HG03097 (cell line): ENCODE measurements around the gene TECTA.

Source experiments
- ATAC-seq: cut with Tn5 transposase; IDR thresholded peaks from one replicate; pipeline ENCODE4 v1.9.1; 2021; ENCODE audit not compliant: unreplicated experiment, low FRiP score

TECTA gene, protein sequence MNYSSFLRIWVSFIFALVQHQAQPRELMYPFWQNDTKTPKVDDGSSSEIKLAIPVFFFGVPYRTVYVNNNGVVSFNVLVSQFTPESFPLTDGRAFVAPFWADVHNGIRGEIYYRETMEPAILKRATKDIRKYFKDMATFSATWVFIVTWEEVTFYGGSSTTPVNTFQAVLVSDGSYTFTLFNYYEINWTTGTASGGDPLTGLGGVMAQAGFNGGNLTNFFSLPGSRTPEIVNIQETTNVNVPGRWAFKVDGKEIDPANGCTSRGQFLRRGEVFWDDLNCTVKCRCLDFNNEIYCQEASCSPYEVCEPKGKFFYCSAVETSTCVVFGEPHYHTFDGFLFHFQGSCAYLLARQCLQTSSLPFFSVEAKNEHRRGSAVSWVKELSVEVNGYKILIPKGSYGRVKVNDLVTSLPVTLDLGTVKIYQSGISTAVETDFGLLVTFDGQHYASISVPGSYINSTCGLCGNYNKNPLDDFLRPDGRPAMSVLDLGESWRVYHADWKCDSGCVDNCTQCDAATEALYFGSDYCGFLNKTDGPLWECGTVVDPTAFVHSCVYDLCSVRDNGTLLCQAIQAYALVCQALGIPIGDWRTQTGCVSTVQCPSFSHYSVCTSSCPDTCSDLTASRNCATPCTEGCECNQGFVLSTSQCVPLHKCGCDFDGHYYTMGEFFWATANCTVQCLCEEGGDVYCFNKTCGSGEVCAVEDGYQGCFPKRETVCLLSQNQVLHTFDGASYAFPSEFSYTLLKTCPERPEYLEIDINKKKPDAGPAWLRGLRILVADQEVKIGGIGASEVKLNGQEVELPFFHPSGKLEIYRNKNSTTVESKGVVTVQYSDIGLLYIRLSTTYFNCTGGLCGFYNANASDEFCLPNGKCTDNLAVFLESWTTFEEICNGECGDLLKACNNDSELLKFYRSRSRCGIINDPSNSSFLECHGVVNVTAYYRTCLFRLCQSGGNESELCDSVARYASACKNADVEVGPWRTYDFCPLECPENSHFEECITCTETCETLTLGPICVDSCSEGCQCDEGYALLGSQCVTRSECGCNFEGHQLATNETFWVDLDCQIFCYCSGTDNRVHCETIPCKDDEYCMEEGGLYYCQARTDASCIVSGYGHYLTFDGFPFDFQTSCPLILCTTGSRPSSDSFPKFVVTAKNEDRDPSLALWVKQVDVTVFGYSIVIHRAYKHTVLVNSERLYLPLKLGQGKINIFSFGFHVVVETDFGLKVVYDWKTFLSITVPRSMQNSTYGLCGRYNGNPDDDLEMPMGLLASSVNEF (N-terminal part only)

DNA sequence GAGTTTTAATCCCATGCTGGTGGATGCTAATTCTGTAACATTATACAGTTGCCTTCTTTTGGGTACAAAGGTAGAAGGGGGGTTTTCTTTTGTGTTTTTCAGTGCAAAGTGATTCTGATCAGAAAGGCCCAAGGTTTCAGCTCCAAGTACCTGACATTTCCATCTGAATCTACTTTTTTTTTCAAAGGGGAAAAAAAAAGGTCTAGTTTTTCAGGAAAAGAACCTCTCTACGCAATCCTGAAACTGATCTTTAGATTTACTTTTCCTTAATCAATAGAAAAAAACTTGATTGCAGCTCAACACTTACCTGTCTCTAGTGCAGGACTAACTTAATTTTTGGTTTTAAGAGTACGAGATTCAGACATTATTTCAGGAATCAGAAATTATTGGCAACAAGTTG is at the start of gene TECTA:
Gene TECTA, plus strand, starts transcription at position 301 of the 400 bp plus-strand sequence. CDS start 1,423 bp downstream, outside the sequence.
- ATAC-seq, result no peak

DNA sequence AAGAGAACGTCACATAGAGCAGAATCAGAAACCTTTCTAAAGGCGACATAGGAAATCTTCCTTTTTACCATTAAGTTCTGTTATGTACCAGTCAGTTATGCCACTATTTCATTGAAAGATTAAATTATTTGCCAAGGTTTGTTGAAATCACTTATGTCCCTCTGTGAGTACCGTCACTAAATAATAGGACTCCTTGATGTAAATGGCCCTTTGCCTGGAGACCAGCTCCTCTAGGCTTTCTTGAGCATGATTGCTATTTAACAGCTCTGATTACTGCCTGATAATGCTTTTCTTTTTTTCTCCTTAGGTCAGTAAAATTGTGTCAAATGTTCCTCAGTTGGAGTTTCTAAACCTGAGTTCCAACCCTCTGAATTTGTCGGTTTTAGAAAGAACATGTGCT is 47.8 kb upstream of the TECTA start:
- ATAC-seq, result no peak

DNA sequence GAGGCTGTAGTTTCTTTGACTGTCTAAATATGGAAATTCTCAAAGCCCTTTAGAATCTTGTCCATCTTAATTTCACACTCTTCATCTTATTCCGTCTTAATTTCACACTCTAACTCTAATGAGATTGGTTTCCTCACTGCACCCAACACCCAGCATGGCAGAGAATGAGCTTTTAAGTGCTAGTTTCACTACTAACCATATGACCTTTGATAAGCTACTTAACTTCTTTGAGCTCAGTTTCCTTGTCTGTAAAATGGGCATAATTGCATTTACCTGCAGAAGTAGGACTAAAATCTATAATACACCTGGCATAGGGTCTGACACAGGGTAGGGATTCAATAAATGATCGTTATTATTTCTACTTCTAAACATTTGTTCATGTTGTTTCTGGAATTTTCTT is 46.8 kb upstream of the TECTA start:
- ATAC-seq, result no peak

DNA sequence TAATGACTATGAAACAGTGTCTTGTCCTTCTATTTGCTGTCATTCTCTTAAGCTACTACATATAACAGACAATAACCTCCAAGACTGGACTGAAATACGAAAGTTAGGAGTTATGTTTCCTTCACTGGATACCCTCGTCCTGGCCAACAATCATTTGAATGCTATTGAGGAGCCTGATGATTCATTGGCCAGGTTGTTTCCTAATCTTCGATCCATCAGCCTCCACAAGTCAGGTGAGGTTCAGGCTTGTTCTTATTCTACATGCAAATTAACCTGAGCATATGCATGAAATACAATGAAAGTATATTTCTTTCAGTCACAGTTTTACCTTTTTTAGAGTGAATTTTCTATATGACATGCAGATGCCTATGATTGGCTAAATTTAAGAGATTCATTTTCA is 46.0 kb upstream of the TECTA start:
- ATAC-seq, result no peak

DNA sequence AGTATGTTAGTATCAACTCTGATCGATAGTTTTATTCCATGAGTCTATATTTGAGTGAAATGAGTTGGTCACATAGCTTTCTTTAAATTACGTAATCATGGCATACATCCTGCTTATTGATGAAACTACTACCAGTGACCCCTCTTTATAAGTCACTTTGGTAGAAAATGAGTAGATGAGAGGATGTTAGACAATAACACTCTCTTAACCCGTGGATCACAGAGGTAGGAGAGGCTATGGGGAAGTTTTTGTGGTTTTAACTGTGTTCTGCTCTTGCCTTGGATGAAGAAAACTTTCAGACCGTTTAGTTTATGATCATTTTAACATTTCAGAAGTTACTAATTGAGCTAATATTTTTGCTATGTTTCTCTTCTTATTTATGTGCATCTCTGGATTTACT is 43.1 kb upstream of the TECTA start:
- ATAC-seq, result no peak

DNA sequence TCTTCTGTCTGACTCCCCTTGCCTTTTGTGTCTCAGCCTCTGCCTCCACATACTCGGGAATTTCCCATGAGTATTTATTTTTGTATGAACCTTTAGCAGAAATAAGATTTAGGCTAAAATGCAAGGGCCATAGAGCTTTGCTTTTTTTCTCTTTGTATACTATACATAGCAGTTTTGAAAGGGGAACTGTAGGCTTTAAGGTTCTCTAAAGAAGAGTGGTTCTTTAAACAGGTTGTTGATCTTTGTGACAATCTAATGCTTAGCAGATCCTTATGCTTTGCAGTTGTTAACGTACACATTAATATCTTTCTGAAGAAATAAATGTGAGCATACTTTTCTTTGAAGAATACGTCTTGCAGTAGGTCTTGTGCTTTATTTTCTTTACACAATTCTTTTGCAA is 42.1 kb upstream of the TECTA start:
- ATAC-seq, result no peak

DNA sequence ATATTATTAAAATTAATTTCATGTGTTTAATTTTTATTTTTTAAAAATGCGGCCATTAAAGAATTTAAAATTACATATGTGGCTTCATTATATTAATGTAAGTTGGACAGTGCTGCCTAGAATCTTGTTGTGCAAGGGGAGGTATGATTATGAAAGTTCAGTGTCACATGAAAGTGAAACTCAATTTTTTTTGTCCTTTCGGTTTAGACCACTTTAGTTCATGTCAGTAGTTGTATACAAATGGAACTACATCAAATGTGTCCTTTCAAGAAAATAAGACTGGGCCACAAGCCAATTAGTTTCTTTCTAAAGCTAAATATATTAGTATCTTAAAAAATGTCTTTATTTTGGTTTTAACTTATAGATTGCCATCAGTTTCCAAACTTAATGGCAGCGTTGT is 41.4 kb upstream of the TECTA start:
- peak; percentile 95 for ATAC-seq

DNA sequence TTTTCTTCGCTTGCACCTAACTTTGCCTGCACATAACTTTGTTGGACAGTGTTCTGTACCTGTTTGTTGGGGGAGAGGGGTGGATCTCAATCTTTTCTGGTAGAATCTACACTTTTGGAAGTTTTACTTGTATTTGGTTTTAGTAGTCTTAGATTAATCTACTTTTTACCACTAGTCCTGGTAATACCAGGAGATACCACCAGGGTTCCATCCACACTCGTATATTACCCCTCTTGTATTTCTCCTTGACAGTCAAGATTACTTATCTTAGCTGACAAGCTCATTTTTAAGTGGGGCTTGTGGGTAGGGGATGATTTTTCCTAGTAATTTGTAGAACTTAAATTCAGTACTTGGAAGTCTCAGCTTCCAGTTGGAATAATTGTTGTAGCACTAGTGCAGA is 37.3 kb upstream of the TECTA start:
- ATAC-seq, result no peak

DNA sequence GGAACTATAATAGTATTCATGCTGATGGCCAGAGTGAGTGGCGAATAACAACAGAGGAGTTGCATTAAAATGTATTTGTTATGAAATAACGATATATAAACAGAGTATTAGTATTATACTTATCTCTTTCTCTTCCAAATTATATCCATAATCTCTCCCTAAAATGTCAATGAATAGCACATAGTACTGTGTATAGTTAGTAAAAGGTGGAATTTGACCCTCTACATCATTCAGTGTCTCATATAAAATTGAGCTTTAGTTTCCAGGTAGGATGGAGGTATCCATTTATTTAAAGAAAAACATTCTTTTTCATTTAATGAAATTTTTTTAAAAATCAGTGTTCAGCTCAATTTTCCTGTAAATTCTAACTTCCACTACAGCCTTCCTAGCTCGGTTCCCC is 34.4 kb upstream of the TECTA start:
- no peak for ATAC-seq

DNA sequence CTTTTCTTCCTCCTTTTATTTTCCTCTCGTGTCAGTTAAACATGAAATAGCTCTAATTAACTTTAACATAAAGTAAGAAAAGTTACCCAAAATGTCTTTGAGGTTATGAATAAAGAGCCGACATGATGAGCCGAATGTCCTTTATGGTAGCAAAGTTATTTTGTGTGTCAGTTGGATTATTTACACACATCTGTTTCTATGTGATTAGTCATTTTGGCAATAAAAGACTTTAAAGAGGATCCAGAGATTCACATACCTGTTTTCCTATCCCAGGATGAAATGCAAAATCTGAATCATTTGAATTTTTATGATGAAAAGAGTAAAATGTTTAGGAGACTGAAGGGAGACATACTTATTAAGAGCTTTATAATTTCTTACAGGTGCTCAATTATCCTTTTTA is 34.0 kb upstream of the TECTA start:
- no peak for ATAC-seq

DNA sequence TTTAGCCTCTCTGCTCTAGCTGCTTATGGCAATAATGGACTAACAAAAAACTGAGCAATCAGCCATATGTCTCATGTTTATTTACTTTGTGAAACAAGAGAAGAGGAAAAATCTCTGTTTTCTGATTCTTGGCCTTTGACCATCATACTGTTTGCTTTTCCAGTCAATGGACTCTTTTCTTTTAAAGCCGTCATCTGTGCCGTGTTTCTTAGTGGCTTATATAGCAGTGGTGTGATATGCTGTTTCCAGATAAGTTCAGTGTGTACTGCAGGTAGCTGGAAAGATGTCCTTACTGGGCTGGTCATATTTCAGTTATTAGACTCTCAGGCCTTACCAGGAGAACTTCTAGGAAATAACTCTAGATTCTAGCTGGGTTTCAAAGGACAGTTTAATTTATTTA is 33.6 kb upstream of the TECTA start:
- no peak for ATAC-seq

DNA sequence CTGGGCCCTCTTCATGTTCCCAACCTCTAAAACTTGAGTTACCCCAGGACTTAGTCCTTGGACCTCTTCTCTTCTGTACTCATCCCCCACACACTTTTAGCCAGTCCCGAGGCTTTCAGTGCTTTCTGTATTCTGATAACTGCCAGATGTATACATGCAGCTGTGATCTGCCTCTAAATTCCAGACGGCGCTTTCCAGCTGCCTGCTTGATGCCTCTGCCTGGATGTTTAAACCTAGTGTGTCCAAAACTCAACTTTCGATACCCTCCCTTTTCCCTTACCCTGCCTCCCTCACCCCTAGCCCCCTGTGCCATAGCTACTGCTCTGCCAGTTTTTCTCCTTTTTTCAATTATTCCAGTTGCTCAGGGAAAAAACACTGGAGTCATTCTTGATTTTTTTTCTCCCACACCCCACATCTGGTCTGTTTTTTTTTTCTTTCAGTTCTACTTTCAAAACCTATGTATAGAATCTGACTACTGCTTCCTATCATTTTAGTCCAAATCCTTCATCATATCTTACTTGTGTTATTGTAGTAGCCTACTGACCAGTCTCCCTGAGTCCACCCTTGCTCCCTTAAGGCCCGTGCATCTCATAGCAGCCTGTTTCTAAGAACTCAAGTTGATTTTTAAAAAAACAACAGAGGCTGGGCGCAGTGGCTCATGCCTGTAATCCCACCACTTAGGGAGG is 32.9 kb upstream of the TECTA start:
- ATAC-seq, result no peak

DNA sequence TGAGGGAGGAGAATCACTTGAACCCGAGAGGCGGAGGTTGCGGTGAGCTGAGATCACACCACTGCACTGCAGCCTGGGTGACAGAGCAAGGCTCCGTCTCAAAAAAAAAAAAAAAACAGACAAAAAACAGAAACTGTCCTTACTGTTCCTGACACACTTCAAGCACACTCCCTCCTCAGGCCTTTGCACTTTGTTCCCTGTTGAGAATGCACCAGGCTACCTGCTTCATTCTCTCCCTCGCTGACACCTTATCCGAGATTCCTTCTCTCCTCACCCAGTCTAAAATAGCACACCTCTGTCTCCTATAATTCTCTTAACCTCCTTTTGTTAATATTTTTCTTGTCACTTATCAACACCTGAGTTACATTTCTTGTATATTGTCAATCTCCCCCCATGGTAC is 32.3 kb upstream of the TECTA start:
- no peak for ATAC-seq

DNA sequence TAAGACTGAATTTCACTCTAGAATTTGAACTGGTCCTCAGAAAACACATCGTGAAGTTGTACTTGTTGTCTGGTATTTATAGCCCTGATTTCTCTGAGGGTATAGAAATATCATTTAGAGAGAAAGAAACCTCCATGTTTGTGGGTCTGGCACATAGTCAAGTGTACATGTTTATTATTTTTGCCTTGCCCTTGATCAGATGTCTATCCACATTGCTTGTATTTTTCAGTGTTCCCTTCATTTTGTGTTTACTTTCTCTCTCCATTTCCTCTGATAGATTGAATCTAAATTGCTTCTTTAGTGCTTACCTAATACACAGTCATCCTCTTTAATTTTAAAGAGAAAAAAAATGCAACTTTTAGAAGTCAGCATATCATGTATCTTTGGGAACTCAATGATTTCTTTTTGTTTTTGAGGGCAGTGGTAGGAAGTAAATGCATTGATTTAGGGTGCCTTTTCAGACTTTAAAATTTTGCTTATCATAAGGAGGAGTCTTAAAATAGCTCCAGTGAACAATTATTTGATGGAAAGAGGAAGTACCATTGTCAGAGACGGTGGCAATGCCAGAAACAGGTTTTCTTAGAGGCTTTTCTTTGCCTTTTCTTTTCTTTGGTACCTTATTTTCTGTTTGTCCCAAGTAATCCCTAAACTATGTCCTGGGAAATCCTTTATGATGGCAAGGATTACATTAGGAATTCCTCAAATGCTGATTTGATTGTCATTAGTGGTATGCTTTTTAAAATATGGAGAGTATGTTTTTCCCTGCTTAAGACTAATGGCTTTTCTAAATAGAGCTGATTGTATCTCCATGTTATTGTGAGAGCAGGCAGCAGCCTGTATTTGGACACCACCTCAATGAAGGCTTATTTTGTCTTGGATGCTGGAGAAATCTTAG is 29.8 kb upstream of the TECTA start:
- no peak for ATAC-seq

DNA sequence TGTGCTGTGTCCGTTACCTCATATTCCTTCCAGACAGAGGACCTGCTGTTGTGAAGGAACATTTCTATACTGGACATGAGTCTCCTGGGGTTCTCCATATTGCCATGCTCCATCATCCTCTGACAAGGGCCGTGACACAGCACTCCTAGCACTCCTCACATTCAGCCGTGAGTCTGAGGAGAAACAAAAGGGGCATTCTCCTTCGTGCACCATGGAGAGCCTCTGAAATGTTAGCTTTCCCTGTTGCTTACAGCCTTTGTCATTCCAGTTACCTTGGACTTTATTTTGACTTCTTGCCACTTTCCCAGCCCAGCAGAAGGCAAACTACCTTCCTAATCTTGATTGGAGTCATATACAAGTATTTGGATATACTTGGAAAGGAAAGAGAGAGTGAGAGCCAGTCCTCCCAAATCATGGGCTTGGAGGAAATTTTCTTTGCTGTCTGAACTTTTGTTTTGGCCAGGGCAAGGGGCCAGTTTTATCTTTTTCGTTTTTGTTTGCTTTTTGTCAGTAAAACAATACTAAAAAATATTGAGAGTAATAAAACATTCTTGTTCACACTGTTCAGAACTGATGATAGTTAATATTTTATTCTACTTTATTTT is 29.1 kb upstream of the TECTA start:
- no peak for ATAC-seq

DNA sequence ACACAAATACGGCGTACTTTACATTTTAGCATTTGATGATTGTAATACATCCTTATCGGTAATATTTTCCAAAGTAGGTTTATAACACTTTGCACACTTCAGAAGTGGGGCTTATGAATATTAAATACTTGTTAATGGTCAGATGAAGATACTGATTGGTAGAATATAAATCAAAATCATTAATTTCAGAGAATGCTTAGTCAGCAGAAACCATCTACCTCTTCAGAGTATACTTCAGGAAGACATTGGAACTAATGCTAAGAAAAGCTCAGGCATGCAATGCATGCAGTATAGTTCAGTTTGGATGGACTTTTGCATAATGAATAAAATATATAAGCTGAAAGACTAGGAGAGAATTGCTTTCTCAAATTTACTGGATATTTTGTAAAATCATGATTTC is 19.7 kb upstream of the TECTA start:
- ATAC-seq, result no peak

DNA sequence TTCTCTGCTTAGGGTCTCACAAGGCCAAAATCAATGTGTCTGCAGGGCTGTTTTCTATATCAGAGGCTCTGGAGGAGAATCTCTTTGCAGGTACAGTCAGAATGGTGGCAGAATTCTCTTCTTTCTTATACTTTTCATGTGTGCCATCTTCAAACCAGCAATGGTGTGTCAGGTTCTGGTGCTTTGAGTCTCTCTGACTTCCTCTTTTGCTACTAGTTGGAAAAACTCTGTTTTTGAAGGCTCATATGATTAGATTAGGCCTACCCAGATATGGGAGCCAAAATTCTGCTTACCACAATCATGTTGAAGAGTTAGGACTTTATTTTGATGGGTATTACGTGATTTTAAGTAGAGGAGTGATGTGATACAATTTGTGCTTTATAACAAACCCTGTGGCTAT is 18.8 kb upstream of the TECTA start:
- ATAC-seq, result no peak

DNA sequence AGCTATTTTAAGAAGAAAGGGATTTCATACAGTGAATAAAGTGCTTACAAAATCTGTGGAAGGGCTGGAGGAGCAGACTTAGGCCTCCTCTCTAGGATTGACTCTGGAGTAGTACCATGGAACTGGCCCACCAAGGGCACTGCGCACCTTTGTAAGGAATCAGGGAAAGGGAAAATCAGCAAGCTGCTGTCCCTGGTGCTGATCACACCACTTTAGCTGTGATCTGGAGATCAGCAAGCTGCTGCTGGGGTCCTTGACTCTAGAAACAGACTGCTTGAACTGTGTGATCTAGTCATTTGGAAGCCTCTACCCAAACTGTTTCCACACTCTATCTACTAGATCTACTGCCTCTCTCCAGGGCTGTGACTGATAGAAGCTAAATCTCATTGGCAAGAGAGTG is 18.4 kb upstream of the TECTA start:
- ATAC-seq, result no peak

DNA sequence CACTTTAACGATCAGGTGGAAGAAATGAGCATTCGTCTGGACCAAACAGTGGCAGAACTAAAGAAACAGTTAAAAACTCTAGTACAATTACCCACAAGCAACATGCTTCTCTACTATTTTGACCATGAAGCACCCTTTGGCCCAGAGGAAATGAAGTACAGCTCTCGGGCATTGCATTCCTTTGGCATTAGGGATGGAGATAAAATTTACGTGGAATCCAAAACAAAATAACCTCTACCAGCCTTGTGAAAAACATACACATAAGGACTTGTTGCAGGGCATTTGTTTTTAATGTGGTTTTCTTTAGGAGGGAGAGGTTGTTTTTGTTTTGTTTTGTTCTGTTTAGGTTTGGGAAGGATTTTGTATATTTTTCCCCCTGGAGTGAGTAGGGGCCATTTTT is 14.2 kb upstream of the TECTA start:
- no peak for ATAC-seq
